ENCODE measurements around the gene PRMT7.

Gene PRMT7

DNA sequence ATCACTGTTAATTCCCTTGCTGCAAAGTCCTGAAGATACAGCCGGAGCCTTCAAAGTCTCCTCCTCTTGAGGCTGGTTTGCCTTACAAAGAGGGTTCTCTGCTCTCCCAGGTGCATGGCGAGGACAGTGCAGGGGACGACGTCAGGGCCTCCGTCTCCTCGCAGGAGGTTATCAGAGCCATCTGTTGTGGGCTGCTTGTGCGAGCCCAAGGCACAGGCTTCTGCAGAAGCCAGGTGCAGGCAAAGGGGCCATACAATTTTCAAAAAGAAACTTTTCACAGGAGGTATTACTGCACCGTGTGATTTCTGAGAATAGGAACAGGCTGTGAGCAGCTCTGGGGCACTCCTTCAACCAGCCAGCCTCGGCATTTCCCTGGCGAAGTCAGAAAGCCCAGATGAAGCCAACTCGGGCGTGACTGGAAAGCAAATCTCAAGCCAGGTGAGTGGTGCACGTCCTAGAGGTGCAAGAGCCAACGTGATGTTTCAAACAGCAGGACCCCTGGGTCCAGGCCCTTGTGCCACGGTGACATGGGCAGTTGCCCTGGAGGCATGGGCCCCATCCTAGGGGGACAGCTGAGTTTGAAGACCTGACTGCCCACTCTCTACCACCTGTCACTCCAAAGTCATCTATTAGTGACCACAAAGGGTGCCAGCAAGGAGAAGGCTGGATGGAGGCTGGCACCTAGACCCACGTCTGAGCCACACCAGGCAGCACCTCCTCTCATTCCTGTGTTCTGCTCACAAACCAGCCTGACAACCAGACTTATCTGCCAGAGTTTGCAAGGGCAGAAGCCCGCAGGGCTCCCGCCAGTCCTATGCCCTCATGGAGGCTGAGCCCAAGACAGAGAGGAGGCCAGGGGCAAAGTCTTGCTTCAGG is 68.9 kb downstream of the PRMT7 start:
- peak overlapping the region; percentile 62 for H3K9ac ChIP-seq (ENCODE audit: low read depth, low read length)
- peaks cover 100% of the 10 kb centered on the region for H3K4me1 ChIP-seq (ENCODE audit: insufficient read depth, low read length)
- peak overlapping the region; percentile 63 for H3K4me2 ChIP-seq (ENCODE audit: insufficient read depth, low read length)
- peak overlapping the region in 1 of 2 experiments; percentile 48; a peak in 2 of 4 replicates for H3K4me3 ChIP-seq (ENCODE audit: low read depth in 1 of 2, low read length in 2 of 2)
- H3K27me3 ChIP-seq (ENCODE audit: insufficient read depth, low read length, poor library complexity): no peaks in the 10 kb centered on the region
- H2AFZ ChIP-seq (ENCODE audit: low read depth, low read length): no peak overlapping the region
- H3K9me3 ChIP-seq (ENCODE audit: insufficient read depth, low read length, severe bottlenecking): no peaks in the 10 kb centered on the region
- no peaks in the 10 kb centered on the region for H3K36me3 ChIP-seq (ENCODE audit: insufficient read depth, low read length)
- no peaks in the 10 kb centered on the region for H4K20me1 ChIP-seq (ENCODE audit: insufficient read depth, low read length)
- ATAC-seq (ENCODE audit: insufficient read depth, low read depth) (peak; percentile 89), DNase-seq (peak; percentile 96)
- H3K27ac ChIP-seq (ENCODE audit: low read length): peak overlapping the region; percentile 98
- TF ChIP-seq, protein P1, sequence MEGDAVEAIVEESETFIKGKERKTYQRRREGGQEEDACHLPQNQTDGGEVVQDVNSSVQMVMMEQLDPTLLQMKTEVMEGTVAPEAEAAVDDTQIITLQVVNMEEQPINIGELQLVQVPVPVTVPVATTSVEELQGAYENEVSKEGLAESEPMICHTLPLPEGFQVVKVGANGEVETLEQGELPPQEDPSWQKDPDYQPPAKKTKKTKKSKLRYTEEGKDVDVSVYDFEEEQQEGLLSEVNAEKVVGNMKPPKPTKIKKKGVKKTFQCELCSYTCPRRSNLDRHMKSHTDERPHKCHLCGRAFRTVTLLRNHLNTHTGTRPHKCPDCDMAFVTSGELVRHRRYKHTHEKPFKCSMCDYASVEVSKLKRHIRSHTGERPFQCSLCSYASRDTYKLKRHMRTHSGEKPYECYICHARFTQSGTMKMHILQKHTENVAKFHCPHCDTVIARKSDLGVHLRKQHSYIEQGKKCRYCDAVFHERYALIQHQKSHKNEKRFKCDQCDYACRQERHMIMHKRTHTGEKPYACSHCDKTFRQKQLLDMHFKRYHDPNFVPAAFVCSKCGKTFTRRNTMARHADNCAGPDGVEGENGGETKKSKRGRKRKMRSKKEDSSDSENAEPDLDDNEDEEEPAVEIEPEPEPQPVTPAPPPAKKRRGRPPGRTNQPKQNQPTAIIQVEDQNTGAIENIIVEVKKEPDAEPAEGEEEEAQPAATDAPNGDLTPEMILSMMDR (IDR thresholded peaks at IDR 0.05; ENCODE audit: borderline replicate concordance, extremely low read depth, low read length, poor library complexity, severe bottlenecking): no peak
- no peak for TF ChIP-seq EZH2 (IDR thresholded peaks at IDR 0.05; ENCODE audit: borderline replicate concordance, low read depth, low read length, severe bottlenecking)
- peaks cover 62% of the 10 kb centered on the region for H3K79me2 ChIP-seq (ENCODE audit: insufficient read depth, low read length)

DNA sequence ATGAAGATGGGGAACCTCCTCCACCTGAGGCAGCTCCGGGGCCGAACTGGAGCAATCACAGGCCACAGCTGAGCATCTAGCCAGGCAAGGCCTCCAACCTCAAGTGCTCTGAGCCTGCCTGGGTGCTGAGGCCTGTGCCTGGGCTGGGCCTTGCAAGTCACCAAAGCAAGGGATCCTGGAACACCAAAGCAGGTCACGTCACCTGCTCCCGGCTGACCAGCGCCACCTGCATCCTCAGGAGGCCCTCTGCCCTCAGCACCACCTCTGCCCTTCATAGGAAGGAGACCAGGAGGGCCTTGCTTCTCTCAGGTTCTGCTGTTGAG is 69.5 kb downstream of the PRMT7 start:
- no peak for DNase-seq
- Histone ChIP-seq H3K27ac (ENCODE audit: low read length) (peak overlapping the region; percentile 98), H3K36me3 (ENCODE audit: insufficient read depth, low read length) (no peaks in the 10 kb centered on the region), H3K27me3 (ENCODE audit: insufficient read depth, low read length, poor library complexity) (no peaks in the 10 kb centered on the region), H3K4me1 (ENCODE audit: insufficient read depth, low read length) (peaks cover 100% of the 10 kb centered on the region), H3K9me3 (ENCODE audit: insufficient read depth, low read length, severe bottlenecking) (no peaks in the 10 kb centered on the region), H4K20me1 (ENCODE audit: insufficient read depth, low read length) (no peaks in the 10 kb centered on the region), H2AFZ (ENCODE audit: low read depth, low read length) (no peak overlapping the region), H3K4me3 (ENCODE audit: low read depth in 1 of 2, low read length in 2 of 2) (peak overlapping the region in 1 of 2 experiments; percentile 48; a peak in 2 of 4 replicates), H3K4me2 (ENCODE audit: insufficient read depth, low read length) (peak overlapping the region; percentile 63), H3K9ac (ENCODE audit: low read depth, low read length) (peak overlapping the region; percentile 62), H3K79me2 (ENCODE audit: insufficient read depth, low read length) (peaks cover 60% of the 10 kb centered on the region)
- no peak for TF ChIP-seq EZH2 (IDR thresholded peaks at IDR 0.05; ENCODE audit: borderline replicate concordance, low read depth, low read length, severe bottlenecking)
- TF ChIP-seq, protein P1 (IDR thresholded peaks at IDR 0.05; ENCODE audit: borderline replicate concordance, extremely low read depth, low read length, poor library complexity, severe bottlenecking): peak; percentile 5
- peak; percentile 3; the same call in 1 of the 3 replicates for ATAC-seq (ENCODE audit: insufficient read depth, low read depth)

DNA sequence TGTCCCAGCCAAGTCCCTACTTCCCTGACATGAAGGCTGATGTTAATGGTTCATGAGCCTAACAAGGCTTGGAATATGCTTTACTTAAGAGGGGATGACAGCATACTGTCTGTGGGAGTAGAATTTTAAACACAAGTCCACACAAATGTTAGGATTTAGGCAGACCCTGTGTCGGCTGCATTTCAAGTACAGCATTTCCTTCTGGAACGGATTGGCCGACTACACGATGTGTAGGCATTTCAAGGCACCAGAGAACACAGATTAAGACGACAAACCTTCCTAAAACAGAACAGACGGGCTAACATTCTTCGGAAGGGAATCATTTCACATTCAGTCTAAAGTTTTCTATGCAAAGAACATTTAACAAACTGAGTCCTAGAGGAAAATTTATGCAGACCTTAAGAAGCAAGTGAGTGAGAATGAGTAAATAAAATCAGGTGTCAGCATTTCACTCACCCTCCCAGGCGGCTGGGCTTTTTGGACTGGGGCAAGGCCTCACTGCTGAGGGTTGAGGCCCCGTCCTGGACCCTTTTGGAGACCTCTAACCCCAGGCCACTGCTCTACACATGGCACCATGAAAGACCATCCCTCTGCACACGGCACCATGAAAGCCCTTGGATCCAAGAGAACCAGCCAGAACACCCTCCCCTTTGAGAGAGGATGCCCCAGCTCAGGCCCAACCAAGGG is 70.0 kb downstream of the PRMT7 start:
- peaks cover 97% of the 10 kb centered on the region for H3K4me1 ChIP-seq (ENCODE audit: insufficient read depth, low read length)
- no peaks in the 10 kb centered on the region for H3K36me3 ChIP-seq (ENCODE audit: insufficient read depth, low read length)
- H3K79me2 ChIP-seq (ENCODE audit: insufficient read depth, low read length): peaks cover 58% of the 10 kb centered on the region
- no peak for ATAC-seq (ENCODE audit: insufficient read depth, low read depth)
- no peak overlapping the region for H2AFZ ChIP-seq (ENCODE audit: low read depth, low read length)
- TF ChIP-seq, protein P1 (IDR thresholded peaks at IDR 0.05; ENCODE audit: borderline replicate concordance, extremely low read depth, low read length, poor library complexity, severe bottlenecking): no peak
- TF ChIP-seq EZH2 (IDR thresholded peaks at IDR 0.05; ENCODE audit: borderline replicate concordance, low read depth, low read length, severe bottlenecking): no peak
- no peaks in the 10 kb centered on the region for H3K27me3 ChIP-seq (ENCODE audit: insufficient read depth, low read length, poor library complexity)
- H3K4me3 ChIP-seq (ENCODE audit: low read depth in 1 of 2, low read length in 2 of 2): peak overlapping the region in 1 of 2 experiments; percentile 48; a peak in 2 of 4 replicates
- H3K9me3 ChIP-seq (ENCODE audit: insufficient read depth, low read length, severe bottlenecking): no peaks in the 10 kb centered on the region
- no peak for DNase-seq
- H4K20me1 ChIP-seq (ENCODE audit: insufficient read depth, low read length): no peaks in the 10 kb centered on the region
- H3K4me2 ChIP-seq (ENCODE audit: insufficient read depth, low read length): peak overlapping the region; percentile 63
- peak overlapping the region; percentile 98 for H3K27ac ChIP-seq (ENCODE audit: low read length)
- peak overlapping the region; percentile 62 for H3K9ac ChIP-seq (ENCODE audit: low read depth, low read length)

Measured in DND-41 (cell line).